ENCODE data around the gene PARD3B.
"Not testable (repeated sequence)": the region's sequence is repeated elsewhere in the genome, so short reads cannot be mapped to it uniquely, and the experiment has no call there.

The PARD3B gene

GRCh38 chr2:205188239-205189138 is 643.2 kb downstream of the PARD3B start:
- no peak for DNase-seq (ENCODE audit: low read depth, low spot score)

- no peak for DNase-seq (ENCODE audit: low read depth, low spot score)
Measured at GRCh38 chr2:205189301-205189700, 644.0 kb downstream of the PARD3B start.

GRCh38 chr2:205190528-205190927 is 645.3 kb downstream of the PARD3B start:
- no peak for DNase-seq (ENCODE audit: low read depth, low spot score)

- DNase-seq (ENCODE audit: low read depth, low spot score), result no peak
Measured at GRCh38 chr2:205193125-205193835, 648.0 kb downstream of the PARD3B start.

GRCh38 chr2:205193836-205194228 is 648.6 kb downstream of the PARD3B start:
- no peak for DNase-seq (ENCODE audit: low read depth, low spot score)

GRCh38 chr2:205197468-205198139 is 652.3 kb downstream of the PARD3B start:
- DNase-seq (ENCODE audit: low read depth, low spot score), result no peak

GRCh38 chr2:205198140-205198525 is 652.9 kb downstream of the PARD3B start:
- DNase-seq (ENCODE audit: low read depth, low spot score), result no peak

GRCh38 chr2:205199165-205199850 is 654.0 kb downstream of the PARD3B start:
- DNase-seq (ENCODE audit: low read depth, low spot score), result no peak

- no peak for DNase-seq (ENCODE audit: low read depth, low spot score)
Measured at GRCh38 chr2:205210494-205210893, 665.2 kb downstream of the PARD3B start.

GRCh38 chr2:205212357-205212756 is 667.1 kb downstream of the PARD3B start:
- no peak for DNase-seq (ENCODE audit: low read depth, low spot score)

GRCh38 chr2:205216092-205216491 is 670.8 kb downstream of the PARD3B start:
- DNase-seq (ENCODE audit: low read depth, low spot score), result no peak

- no peak for DNase-seq (ENCODE audit: low read depth, low spot score)
Measured at GRCh38 chr2:205216580-205216979, 671.3 kb downstream of the PARD3B start.

GRCh38 chr2:205217004-205217403 is 671.7 kb downstream of the PARD3B start:
- DNase-seq (ENCODE audit: low read depth, low spot score), result no peak

- no peak for DNase-seq (ENCODE audit: low read depth, low spot score)
Measured at GRCh38 chr2:205218056-205218455, 672.8 kb downstream of the PARD3B start.

GRCh38 chr2:205218816-205219215 is 673.5 kb downstream of the PARD3B start:
- DNase-seq (ENCODE audit: low read depth, low spot score), result not testable (repeated sequence)

GRCh38 chr2:205220559-205220958 is 675.3 kb downstream of the PARD3B start:
- no peak for DNase-seq (ENCODE audit: low read depth, low spot score)

GRCh38 chr2:205232086-205232485 is 686.8 kb downstream of the PARD3B start:
- no peak for DNase-seq (ENCODE audit: low read depth, low spot score)

GRCh38 chr2:205235434-205235833 is 690.2 kb downstream of the PARD3B start:
- DNase-seq (ENCODE audit: low read depth, low spot score), result no peak

- DNase-seq (ENCODE audit: low read depth, low spot score), result no peak
Measured at GRCh38 chr2:205237524-205237923, 692.2 kb downstream of the PARD3B start.

- no peak for DNase-seq (ENCODE audit: low read depth, low spot score)
Measured at GRCh38 chr2:205245001-205245400, 699.7 kb downstream of the PARD3B start.

- DNase-seq (ENCODE audit: low read depth, low spot score), result no peak
Measured at GRCh38 chr2:205245652-205246051, 700.4 kb downstream of the PARD3B start.

GRCh38 chr2:205259121-205259520 is 713.8 kb downstream of the PARD3B start:
- DNase-seq (ENCODE audit: low read depth, low spot score), result no peak

All from ELF-1 (cell line).